HG03039 (cell line): Measurements from ENCODE around the gene CCDC18.

Source experiments
- ATAC-seq: cut with Tn5 transposase; IDR thresholded peaks from one replicate; pipeline ENCODE4 v1.9.1; 2021; ENCODE audit warnings: mild to moderate bottlenecking, moderate library complexity; ENCODE audit not compliant: unreplicated experiment

Gene CCDC18

GRCh38 chr1:93304716-93305138 lies 124.2 kb downstream of the CCDC18 start:
- ATAC-seq = no peak

DNA sequence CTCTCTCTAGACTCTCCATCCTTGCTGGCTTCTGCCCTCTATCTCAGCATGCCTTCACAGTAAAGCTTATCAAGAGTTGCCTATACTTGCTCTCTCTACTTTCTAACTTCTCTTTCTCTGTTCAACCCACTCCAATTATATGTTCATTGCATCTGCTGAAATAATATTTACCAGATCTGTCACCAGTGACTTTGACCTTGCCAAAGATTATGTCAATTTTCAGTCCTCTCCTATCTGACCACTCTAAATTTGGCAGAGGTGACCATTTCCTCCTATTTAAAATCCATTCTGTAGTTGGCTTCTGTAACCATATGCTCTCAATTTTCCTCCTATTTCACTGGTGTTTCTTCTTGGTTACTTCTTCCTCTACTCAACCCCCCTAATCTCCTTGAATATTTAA lies 126.4 kb downstream of the CCDC18 start:
- ATAC-seq = no peak

DNA sequence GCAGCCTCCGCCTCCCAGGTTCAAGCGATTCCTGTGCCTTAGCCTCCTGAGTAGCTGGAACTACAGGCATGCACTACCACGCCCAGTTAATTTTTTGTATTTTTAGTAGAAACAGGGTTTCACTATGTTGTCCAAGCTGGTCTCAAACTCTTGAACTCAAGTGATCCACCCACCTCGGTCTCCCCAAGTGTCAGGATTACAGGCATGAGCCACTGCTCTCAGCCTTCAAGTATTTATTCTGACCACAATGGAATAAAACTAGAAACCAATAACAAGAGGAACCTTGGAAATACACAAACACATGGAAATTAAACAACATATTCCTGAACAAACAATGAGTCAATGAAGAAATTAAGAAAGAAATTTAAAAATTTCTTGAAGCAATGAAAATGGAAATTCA lies 132.5 kb downstream of the CCDC18 start:
- ATAC-seq = no peak

DNA sequence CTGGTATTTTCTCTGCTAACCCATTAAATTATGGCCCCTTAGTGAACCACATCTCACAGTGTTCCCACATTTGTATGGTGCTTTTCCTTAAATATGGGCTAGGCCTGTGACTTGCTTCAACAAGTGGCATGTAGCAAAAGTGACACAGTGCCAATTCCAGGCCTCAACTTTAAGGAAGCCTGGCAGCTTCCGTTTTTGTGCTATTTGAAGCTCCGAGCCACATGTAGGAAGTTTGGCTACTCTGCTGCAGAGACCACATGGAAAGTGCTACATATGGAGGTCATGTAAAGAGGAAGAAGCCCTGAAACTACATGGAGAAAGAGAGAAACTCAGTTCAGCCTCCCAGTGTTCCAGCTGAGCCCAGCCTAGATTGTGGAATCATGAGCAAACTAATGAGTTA lies 136.7 kb downstream of the CCDC18 start:
- ATAC-seq = no peak

- no peak for ATAC-seq
These were observed 137.4 kb downstream of the CCDC18 start for GRCh38 chr1:93317943-93318342.

DNA sequence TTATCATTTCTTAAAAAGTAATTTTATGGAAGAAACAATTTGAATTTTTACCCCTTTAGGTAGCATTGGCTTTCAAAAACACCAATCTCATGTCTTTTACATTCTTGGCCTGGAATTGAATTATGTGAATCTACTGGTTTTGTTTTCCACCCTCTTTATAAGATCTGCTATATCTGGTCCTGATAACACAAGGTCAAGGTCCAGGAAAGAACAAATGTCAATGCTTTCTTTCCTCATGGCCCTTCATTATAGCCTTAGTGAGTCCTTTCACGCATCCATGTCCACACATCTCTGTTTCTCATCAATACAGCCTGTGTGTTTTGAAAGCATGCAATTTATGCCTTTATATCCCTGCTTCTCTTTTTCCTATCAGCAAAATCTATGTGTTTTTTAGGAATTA lies 141.2 kb downstream of the CCDC18 start:
- no peak for ATAC-seq

- no peak for ATAC-seq
These were observed 141.8 kb downstream of the CCDC18 start for GRCh38 chr1:93322349-93322748.

- no peak for ATAC-seq
These were observed 142.8 kb downstream of the CCDC18 start for GRCh38 chr1:93323185-93323820.

DNA sequence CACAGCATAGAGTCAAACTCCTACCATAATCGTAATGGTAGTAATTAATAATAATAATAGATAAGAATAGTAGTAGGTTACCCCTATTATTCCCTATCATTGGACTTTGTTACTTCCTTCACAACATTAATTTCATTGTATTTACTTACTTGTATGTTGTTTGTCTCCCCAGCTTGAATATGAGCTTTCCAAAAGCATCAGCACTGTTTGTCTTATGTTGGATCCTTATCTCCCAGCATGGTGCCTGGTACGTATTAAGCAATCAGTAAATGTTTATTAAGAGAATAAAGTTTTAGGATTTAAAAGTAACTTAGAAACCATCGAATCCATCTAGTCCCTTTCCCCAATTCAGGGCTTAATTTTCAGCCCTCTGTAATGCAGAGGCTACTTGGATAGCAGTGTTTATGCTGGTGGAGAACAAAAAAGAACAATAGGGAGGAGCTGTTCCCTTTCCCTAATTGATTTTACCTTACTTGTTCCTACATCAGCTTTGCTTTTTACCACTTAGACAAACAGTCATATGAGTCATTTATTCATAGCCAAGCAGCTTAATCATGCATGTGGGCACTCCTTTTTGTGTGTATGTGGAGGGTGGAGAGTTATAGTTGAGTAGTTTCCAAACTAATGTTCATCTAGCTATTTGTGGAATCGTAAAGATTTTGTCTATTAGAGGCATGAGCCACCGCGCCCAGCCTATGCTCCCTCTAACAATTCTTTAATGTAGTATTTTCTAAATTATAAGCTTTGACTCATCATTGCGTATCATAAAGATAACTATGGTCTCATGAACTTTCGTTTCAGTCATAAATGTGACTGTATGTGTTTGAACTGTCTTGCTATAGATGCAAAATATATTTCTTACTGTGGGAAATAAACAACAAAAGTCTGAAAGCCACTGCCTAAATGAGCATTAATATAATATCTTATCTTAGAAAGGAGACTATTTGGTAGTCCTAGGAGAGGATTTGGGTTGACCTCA lies 144.3 kb downstream of the CCDC18 start:
- ATAC-seq = no peak
